Measurements from ENCODE around the gene PCSK2.

Gene PCSK2

GRCh38 chr20:17226410-17227218 lies at the start of gene PCSK2:
Gene PCSK2, plus strand, starts transcription at chr20:17227040. Its CDS starts 266 bp downstream, at chr20:17227306.
- H3K4me3 ChIP-seq (ENCODE audit: low read depth, low read length), result no peak within 1 kb of the TSS
- TF ChIP-seq CTCF (IDR thresholded peaks at IDR 0.05; ENCODE audit: borderline replicate concordance, insufficient read depth, low read depth, low read length), result no peak

DNA sequence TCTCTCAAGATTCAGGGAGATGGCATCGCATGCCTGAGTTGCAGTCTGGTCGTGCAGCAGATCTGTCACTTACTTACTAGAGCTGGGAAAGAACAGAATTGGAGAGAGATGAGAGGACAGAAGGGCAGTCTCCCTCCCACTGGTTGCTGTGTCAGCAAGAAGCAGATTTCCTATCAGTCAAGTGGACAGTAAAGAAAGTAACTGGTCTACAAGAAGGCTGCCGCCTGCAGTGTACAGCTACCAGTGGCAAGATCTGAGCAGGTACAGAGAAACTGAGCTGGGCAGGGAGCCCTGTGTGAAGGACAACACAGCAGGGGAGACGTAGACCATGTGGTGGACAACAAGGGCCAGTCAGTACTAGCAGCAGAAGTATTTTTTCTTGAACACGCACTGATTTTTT lies 49.5 kb upstream of the PCSK2 start:
- no peak for TF ChIP-seq CTCF (IDR thresholded peaks at IDR 0.05; ENCODE audit: borderline replicate concordance, insufficient read depth, low read depth, low read length)

DNA sequence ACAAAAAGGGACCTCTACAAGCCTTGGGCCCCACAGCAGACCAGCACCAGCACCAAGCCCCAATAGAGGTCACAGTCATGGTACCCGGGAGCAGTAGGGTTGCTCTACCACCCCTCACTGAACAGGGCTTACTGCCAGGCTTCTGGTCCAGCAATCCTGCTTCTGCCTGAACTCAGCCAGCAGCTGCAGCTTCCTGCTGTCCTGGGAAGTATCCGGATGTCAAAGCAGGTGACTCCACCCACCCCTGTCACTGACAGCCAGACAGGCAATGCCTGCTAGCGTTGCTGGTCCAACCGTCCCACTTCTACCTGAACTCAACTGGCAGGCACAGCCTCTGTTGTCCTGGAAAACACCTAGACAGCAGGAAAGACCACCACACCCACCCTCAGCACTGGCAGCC lies 47.0 kb upstream of the PCSK2 start:
- no peak for TF ChIP-seq CTCF (IDR thresholded peaks at IDR 0.05; ENCODE audit: borderline replicate concordance, insufficient read depth, low read depth, low read length)
- no peak overlapping the region for H3K4me3 ChIP-seq (ENCODE audit: low read depth, low read length)

More for the DNA sequence above, 49.5 kb upstream of the PCSK2 start:
- no peak overlapping the region for H3K4me3 ChIP-seq (ENCODE audit: low read depth, low read length)

DNA sequence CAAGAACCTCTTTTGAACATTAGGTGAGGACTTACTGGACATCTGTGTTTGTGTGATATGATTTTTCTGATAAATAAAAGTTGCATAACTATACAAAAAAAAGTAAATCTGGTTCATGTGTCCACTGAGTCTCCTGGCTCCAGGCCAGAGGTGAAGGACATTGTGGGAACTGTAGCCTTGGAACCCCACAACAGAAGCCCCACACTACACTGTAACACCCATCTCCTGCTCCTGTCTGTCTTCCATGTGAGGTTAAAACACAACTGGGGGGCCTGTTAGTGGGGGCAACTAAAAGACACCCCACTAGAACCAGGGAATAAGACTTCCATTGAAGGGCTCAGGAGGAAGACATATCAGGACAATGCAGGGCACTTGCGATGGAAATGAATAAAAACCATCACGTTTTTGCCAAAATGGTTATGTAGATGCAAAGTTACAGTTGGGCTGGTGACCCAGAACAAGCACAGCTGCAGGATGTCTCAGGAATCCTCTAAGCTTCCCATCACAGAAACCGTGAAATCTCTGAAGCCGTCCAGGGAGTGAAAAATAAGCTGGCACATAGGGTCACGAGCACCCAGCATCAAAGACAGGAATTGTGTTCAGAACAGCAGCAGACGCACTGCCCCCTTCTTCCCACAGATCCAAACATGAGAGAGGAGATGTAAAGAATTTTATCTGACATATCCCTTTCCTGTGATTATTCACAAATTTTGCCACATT lies 36.7 kb upstream of the PCSK2 start:
- TF ChIP-seq CTCF (IDR thresholded peaks at IDR 0.05; ENCODE audit: borderline replicate concordance, insufficient read depth, low read depth, low read length), result no peak

GRCh38 chr20:17197041-17197440 lies 29.8 kb upstream of the PCSK2 start:
- TF ChIP-seq CTCF (IDR thresholded peaks at IDR 0.05; ENCODE audit: borderline replicate concordance, insufficient read depth, low read depth, low read length), result no peak
- H3K4me3 ChIP-seq (ENCODE audit: low read depth, low read length), result no peak overlapping the region

More for the DNA sequence above, 36.7 kb upstream of the PCSK2 start:
- no peak overlapping the region for H3K4me3 ChIP-seq (ENCODE audit: low read depth, low read length)

GRCh38 chr20:17202030-17202429 lies 24.8 kb upstream of the PCSK2 start:
- TF ChIP-seq CTCF (IDR thresholded peaks at IDR 0.05; ENCODE audit: borderline replicate concordance, insufficient read depth, low read depth, low read length), result no peak

More at GRCh38 chr20:17202030-17202429, 24.8 kb upstream of the PCSK2 start:
- no peak overlapping the region for H3K4me3 ChIP-seq (ENCODE audit: low read depth, low read length)
